Neural progenitor cell (in vitro differentiated cells): ENCODE results near the gene TYMS.

Source experiments
- CTCF ChIP-seq: fragments of 200-600 bp; sonication (generic); IDR thresholded peaks from 2 replicates; pipeline ENCODE4 v1.5.1; 2017; ENCODE audit warnings: antibody characterized with exemption, mild to moderate bottlenecking
- EZH2 ChIP-seq: fragments of 200-600 bp; sonication (generic); IDR thresholded peaks from 2 replicates; pipeline ENCODE4 v1.6.1; 2017; ENCODE audit warnings: antibody characterized with exemption, mild to moderate bottlenecking, moderate library complexity
- EZH2phosphoT487 ChIP-seq: fragments of 200-600 bp; sonication (generic); IDR thresholded peaks from 2 replicates; pipeline ENCODE4 v1.6.1; 2017; ENCODE audit warnings: antibody characterized with exemption

DNA sequence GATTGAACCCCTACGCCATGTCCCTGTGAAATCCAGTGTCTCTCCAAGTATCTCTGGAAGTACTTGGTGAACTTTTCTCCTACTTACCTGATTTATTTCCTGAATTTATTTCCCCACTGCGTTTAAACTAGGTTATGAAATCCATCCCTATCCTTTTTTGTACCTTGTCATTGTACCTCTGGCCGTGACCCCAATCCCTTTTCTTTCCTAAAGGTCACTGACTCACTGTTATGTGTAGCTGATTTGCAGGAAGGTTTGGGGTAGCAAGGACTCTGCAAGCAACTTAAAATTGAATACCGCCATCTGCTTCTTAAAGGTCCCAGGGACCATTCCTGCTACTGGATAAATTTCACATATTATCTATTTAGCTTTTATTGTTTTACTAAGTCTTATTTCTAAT is 59.5 kb downstream of the TYMS start:
- TF ChIP-seq EZH2 (no peak), CTCF (no peak), EZH2phosphoT487 (no peak)
